Neural cell (in vitro differentiated cells): ENCODE measurements around the gene SEPTIN5. TPM values are rescaled to one million over a fixed set of nuclear protein-coding genes. Genes with fewer than 3 reads are reported as not detected.

ENCODE experiments used
- H2AFZ ChIP-seq: fragments of 200-600, 300-800 bp; sonication (generic), shearing (Covaris generic); 2 replicates; pipeline ENCODE4 v1.6.0; 2014; ENCODE audit warnings: low read depth, mild to moderate bottlenecking, antibody characterized with exemption, low read length, moderate library complexity
- H3F3A ChIP-seq: fragments of 200-600 bp; shearing (Covaris generic); 2 replicates; pipeline ENCODE4 v1.6.1; 2016; ENCODE audit warnings: mild to moderate bottlenecking, moderate library complexity, mixed read lengths, antibody characterized with exemption, low read length; ENCODE audit not compliant: insufficient read depth, poor library complexity, severe bottlenecking
- H3K27ac ChIP-seq: fragments of 200-600, 300-800 bp; sonication (generic), shearing (Covaris generic); 2 replicates; pipeline ENCODE4 v1.5.1; 2014; ENCODE audit warnings: mild to moderate bottlenecking, low read length, moderate library complexity
- H3K27me3 ChIP-seq: fragments of 300-800, 200-600 bp; sonication (generic), shearing (Covaris generic); 2 replicates; pipeline ENCODE4 v1.6.0; 2014; ENCODE audit warnings: mild to moderate bottlenecking, low read depth, low read length, moderate library complexity; ENCODE audit not compliant: insufficient read depth
- H3K36me3 ChIP-seq: fragments of 300-800, 200-600 bp; sonication (generic), shearing (Covaris generic); 2 replicates; pipeline ENCODE4 v1.5.1; 2014; ENCODE audit warnings: mild to moderate bottlenecking, antibody characterized with exemption, low read length, moderate library complexity; ENCODE audit not compliant: insufficient read depth
- H3K4me2 ChIP-seq: fragments of 300-800, 200-600 bp; sonication (generic), shearing (Covaris generic); 2 replicates; pipeline ENCODE4 v1.6.0; 2014; ENCODE audit warnings: mild to moderate bottlenecking, low read length
- H3K4me3 ChIP-seq: fragments of 300-800, 200-600 bp; sonication (generic), shearing (Covaris generic); 2 replicates; pipeline ENCODE4 v1.5.1; 2014; ENCODE audit warnings: mild to moderate bottlenecking, low read length, moderate library complexity
- H3K79me2 ChIP-seq: fragments of 200-600 bp; shearing (Covaris generic); replicated peaks from 2 replicates; pipeline ENCODE4 v1.6.0; 2014; ENCODE audit warnings: mild to moderate bottlenecking, low read length, moderate library complexity; ENCODE audit not compliant: insufficient read depth
- H3K9ac ChIP-seq: fragments of 300-800, 200-600 bp; sonication (generic), shearing (Covaris generic); 2 replicates; pipeline ENCODE4 v1.6.1; 2016; ENCODE audit warnings: mild to moderate bottlenecking, low read length, mixed read lengths
- H3K9me2 ChIP-seq: fragments of 200-600 bp; shearing (Covaris generic); 2 replicates; pipeline ENCODE4 v1.6.1; 2016; ENCODE audit warnings: mild to moderate bottlenecking, low read length, mixed read lengths; ENCODE audit not compliant: insufficient read depth
- H3K9me3 ChIP-seq: fragments of 200-600, 300-800 bp; sonication (generic), shearing (Covaris generic); 2 replicates; pipeline ENCODE4 v1.6.1; 2016; ENCODE audit warnings: mild to moderate bottlenecking, mixed run types, low read length, moderate library complexity, mixed read lengths
- H4K20me1 ChIP-seq: fragments of 200-600 bp; shearing (Covaris generic); 2 replicates; pipeline ENCODE4 v1.6.1; 2016; ENCODE audit warnings: mild to moderate bottlenecking, mixed run types; ENCODE audit not compliant: insufficient read depth
- CTCF ChIP-seq: fragments of 450-650 bp; IDR thresholded peaks from 2 replicates; pipeline ENCODE4 v1.5.1; 2014; ENCODE audit warnings: antibody characterized with exemption, mild to moderate bottlenecking, moderate library complexity; ENCODE audit not compliant: poor library complexity, severe bottlenecking
- EP300 ChIP-seq: fragments of 450-650 bp; conservative IDR thresholded peaks from 2 replicates; pipeline ENCODE4 v1.6.1; 2014; ENCODE audit warnings: antibody characterized with exemption, mild to moderate bottlenecking, moderate library complexity; ENCODE audit not compliant: poor library complexity, severe bottlenecking
- EZH2 ChIP-seq: fragments of 200-600, 300-800 bp; shearing (Covaris generic), sonication (generic); IDR thresholded peaks from 2 replicates; pipeline ENCODE4 v1.6.1; 2014; ENCODE audit warnings: antibody characterized with exemption, low read length, borderline replicate concordance, mild to moderate bottlenecking; ENCODE audit not compliant: insufficient read depth, poor library complexity, severe bottlenecking
- MXI1 ChIP-seq: fragments of 450-650 bp; conservative IDR thresholded peaks from 2 replicates; pipeline ENCODE4 v1.6.1; 2014; ENCODE audit warnings: antibody characterized with exemption, mild to moderate bottlenecking; ENCODE audit not compliant: poor library complexity, severe bottlenecking
- POLR2AphosphoS5 ChIP-seq: IDR thresholded peaks from 2 replicates; pipeline ENCODE4 v1.6.1; 2012
- RAD21 ChIP-seq: fragments of 450-650 bp; conservative IDR thresholded peaks from 2 replicates; pipeline ENCODE4 v1.6.1; 2014; ENCODE audit warnings: antibody characterized with exemption, mild to moderate bottlenecking, moderate library complexity
- SMC3 ChIP-seq: fragments of 450-650 bp; conservative IDR thresholded peaks from 2 replicates; pipeline ENCODE4 v1.6.1; 2014; ENCODE audit warnings: antibody characterized with exemption, mild to moderate bottlenecking, moderate library complexity; ENCODE audit not compliant: poor library complexity
- TAF1 ChIP-seq: IDR thresholded peaks from 2 replicates; pipeline ENCODE4 v1.6.1; 2012; ENCODE audit warnings: low read depth
- polyA plus RNA-seq: library from polyadenylated mRNA; depleted of rRNA; stranded (reverse); fragments of >200 nt; gene quantifications from 2 replicates; pipeline ENCODE4 v1.2.3, GENCODE V29; 2014
- TF ChIP-seq, protein P1 (sequence below): IDR thresholded peaks from 2 replicates; pipeline ENCODE4 v1.6.1; 2012; ENCODE audit warnings: borderline replicate concordance

SEPTIN5 gene
- polyA plus RNA-seq, 1 donor from 2014 or later, result 166 TPM

GRCh38 chr22:19731361-19732135 is 17.2 kb downstream of the SEPTIN5 start:
- Histone ChIP-seq H3K4me3 (no peak overlapping the region), H4K20me1 (no peaks in the 10 kb centered on the region), H3K27ac (no peak overlapping the region), H3K79me2 (no peaks in the 10 kb centered on the region), H3K9me2 (no peaks in the 10 kb centered on the region), H3K4me2 (no peak overlapping the region), H3K9me3 (no peaks in the 10 kb centered on the region), H3K9ac (peak overlapping the region; percentile 53), H3K36me3 (no peaks in the 10 kb centered on the region), H2AFZ (no peak overlapping the region), H3K27me3 (peaks cover 21% of the 10 kb centered on the region), H3F3A (no peaks in the 10 kb centered on the region)
- TF ChIP-seq RAD21 (no peak), EZH2 (no peak), TAF1 (no peak), POLR2AphosphoS5 (no peak), CTCF (no peak)
- TF ChIP-seq, protein P1, sequence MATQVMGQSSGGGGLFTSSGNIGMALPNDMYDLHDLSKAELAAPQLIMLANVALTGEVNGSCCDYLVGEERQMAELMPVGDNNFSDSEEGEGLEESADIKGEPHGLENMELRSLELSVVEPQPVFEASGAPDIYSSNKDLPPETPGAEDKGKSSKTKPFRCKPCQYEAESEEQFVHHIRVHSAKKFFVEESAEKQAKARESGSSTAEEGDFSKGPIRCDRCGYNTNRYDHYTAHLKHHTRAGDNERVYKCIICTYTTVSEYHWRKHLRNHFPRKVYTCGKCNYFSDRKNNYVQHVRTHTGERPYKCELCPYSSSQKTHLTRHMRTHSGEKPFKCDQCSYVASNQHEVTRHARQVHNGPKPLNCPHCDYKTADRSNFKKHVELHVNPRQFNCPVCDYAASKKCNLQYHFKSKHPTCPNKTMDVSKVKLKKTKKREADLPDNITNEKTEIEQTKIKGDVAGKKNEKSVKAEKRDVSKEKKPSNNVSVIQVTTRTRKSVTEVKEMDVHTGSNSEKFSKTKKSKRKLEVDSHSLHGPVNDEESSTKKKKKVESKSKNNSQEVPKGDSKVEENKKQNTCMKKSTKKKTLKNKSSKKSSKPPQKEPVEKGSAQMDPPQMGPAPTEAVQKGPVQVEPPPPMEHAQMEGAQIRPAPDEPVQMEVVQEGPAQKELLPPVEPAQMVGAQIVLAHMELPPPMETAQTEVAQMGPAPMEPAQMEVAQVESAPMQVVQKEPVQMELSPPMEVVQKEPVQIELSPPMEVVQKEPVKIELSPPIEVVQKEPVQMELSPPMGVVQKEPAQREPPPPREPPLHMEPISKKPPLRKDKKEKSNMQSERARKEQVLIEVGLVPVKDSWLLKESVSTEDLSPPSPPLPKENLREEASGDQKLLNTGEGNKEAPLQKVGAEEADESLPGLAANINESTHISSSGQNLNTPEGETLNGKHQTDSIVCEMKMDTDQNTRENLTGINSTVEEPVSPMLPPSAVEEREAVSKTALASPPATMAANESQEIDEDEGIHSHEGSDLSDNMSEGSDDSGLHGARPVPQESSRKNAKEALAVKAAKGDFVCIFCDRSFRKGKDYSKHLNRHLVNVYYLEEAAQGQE, result no peak

GRCh38 chr22:19732403-19733113 is 18.3 kb downstream of the SEPTIN5 start:
- no peak overlapping the region for H3K4me2 ChIP-seq
- H3F3A ChIP-seq, result no peaks in the 10 kb centered on the region
- H3K4me3 ChIP-seq, result no peak overlapping the region
- H3K27me3 ChIP-seq, result peaks cover 11% of the 10 kb centered on the region
- TF ChIP-seq SMC3 (no peak), EP300 (no peak), EZH2 (no peak), POLR2AphosphoS5 (no peak), CTCF (no peak), RAD21 (no peak), TAF1 (no peak), MXI1 (no peak)
- TF ChIP-seq, protein P1, result no peak
- no peaks in the 10 kb centered on the region for H3K79me2 ChIP-seq
- no peaks in the 10 kb centered on the region for H4K20me1 ChIP-seq
- H3K27ac ChIP-seq, result no peak overlapping the region
- no peak overlapping the region for H3K9ac ChIP-seq
- H2AFZ ChIP-seq, result no peak overlapping the region
- H3K36me3 ChIP-seq, result no peaks in the 10 kb centered on the region
- H3K9me3 ChIP-seq, result no peaks in the 10 kb centered on the region
- H3K9me2 ChIP-seq, result no peaks in the 10 kb centered on the region
